Smooth muscle cell (in vitro differentiated cells): Measurements from ENCODE around the gene BRDT. TPM values are rescaled to one million over a fixed set of nuclear protein-coding genes. Genes with fewer than 3 reads are reported as not detected.
"Not testable (repeated sequence)": the region's sequence is repeated elsewhere in the genome, so short reads cannot be mapped to it uniquely, and the experiment has no call there.

ENCODE experiments used
- DNase-seq: peaks from one replicate; lab custom pipeline; 2025; ENCODE audit not compliant: unreplicated experiment; lab: John Stamatoyannopoulos, UW
- H2AFZ ChIP-seq: fragments of 200-600 bp; sonication (generic); 2 replicates; pipeline ENCODE4 v1.6.0; 2016; ENCODE audit warnings: antibody characterized with exemption, low read depth, mild to moderate bottlenecking
- H3F3A ChIP-seq: fragments of 200-600 bp; sonication (generic); 2 replicates; pipeline ENCODE4 v1.6.0; 2017; ENCODE audit warnings: antibody characterized with exemption, low read depth
- H3K27ac ChIP-seq: fragments of 200-600 bp; sonication (generic); 2 replicates; pipeline ENCODE4 v1.5.1; 2016; ENCODE audit warnings: low read depth, mild to moderate bottlenecking
- H3K27me3 ChIP-seq: fragments of 200-600 bp; sonication (generic); 2 replicates; pipeline ENCODE4 v1.6.1; 2016; ENCODE audit warnings: low read depth, mild to moderate bottlenecking
- H3K36me3 ChIP-seq: fragments of 200-600 bp; sonication (generic); 2 replicates; pipeline ENCODE4 v1.5.1; 2016; ENCODE audit warnings: low read depth
- H3K4me1 ChIP-seq: fragments of 200-600 bp; sonication (generic); 2 replicates; pipeline ENCODE4 v1.5.1; 2016; ENCODE audit warnings: low read depth
- H3K4me2 ChIP-seq: fragments of 200-600 bp; sonication (generic); 2 replicates; pipeline ENCODE4 v1.6.0; 2016; ENCODE audit warnings: mild to moderate bottlenecking
- H3K4me3 ChIP-seq: fragments of 200-600 bp; sonication (generic); 2 replicates; pipeline ENCODE4 v1.5.1; 2016; ENCODE audit warnings: mild to moderate bottlenecking
- H3K79me2 ChIP-seq: fragments of 200-600 bp; sonication (generic); 2 replicates; pipeline ENCODE4 v1.6.0; 2016; ENCODE audit warnings: low read depth, mild to moderate bottlenecking
- H3K9ac ChIP-seq: fragments of 200-600 bp; sonication (generic); 2 replicates; pipeline ENCODE4 v1.6.0; 2016; ENCODE audit warnings: low read depth
- H3K9me3 ChIP-seq: fragments of 200-600 bp; sonication (generic); replicated peaks from 2 replicates; pipeline ENCODE4 v1.5.1; 2016; ENCODE audit warnings: low read depth
- H4K20me1 ChIP-seq: fragments of 200-600 bp; sonication (generic); 2 replicates; pipeline ENCODE4 v1.6.0; 2016; ENCODE audit warnings: low read depth
- CTCF ChIP-seq: fragments of 200-600 bp; sonication (generic); IDR thresholded peaks from 2 replicates; pipeline ENCODE4 v1.5.1; 2017; ENCODE audit warnings: borderline replicate concordance, mild to moderate bottlenecking, antibody characterized with exemption; ENCODE audit not compliant: insufficient read depth, poor library complexity, severe bottlenecking
- WGBS: methylation state at CpG from one replicate; pipeline ENCODE4 v1.1.7; 2016; ENCODE audit warnings: low lambda C conversion rate; 5-methylcytosine and 5-hydroxymethylcytosine counted together
- polyA plus RNA-seq: library from polyadenylated mRNA; unstranded; fragments of >200 nt; fragmentation: Nextera tagmentation; extraction: Ambion mirVana; gene quantifications from 2 replicates; pipeline ENCODE4 v1.2.1, GENCODE V29; 2016
- total RNA-seq: library from RNA; depleted of rRNA; stranded (reverse); fragments of >200 nt; gene quantifications from 2 replicates; pipeline ENCODE4 v1.2.3, GENCODE V29; 2014

Gene BRDT
- total and polyA plus RNA-seq, 2 experiments from 2014 or later, result not detected

DNA sequence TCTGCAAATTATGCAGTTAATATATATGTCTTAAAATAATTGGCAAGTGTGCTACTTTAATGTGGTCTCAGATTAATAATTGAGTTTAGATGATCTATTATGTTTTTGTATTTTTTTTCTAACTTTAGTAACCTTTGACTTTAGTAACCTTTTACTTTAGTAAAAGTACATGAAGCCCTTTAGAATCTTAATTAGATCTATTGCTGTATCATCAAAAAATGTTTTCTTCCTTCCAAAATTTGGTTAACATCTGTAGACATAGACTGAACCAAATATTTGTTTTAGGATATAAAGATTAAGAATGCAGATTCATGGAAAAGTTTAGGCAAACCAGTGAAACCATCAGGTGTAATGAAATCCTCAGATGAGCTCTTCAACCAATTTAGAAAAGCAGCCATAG lies 54.9 kb downstream of the BRDT start:
- H3K9me3 ChIP-seq, result no peaks in the 10 kb centered on the region
- H3K4me3 ChIP-seq, result no peak overlapping the region
- no peaks in the 10 kb centered on the region for H3K27me3 ChIP-seq
- H3K27ac ChIP-seq, result no peak overlapping the region
- no peaks in the 10 kb centered on the region for H3F3A ChIP-seq
- H3K36me3 ChIP-seq, result no peaks in the 10 kb centered on the region
- TF ChIP-seq CTCF, result no peak
- H3K4me1 ChIP-seq, result no peaks in the 10 kb centered on the region
- H2AFZ ChIP-seq, result no peak overlapping the region
- no peak for DNase-seq
- no peaks in the 10 kb centered on the region for H4K20me1 ChIP-seq
- no peak overlapping the region for H3K9ac ChIP-seq
- H3K4me2 ChIP-seq, result no peak overlapping the region
- H3K79me2 ChIP-seq, result no peaks in the 10 kb centered on the region

- Histone ChIP-seq H3K36me3 (no peaks in the 10 kb centered on the region), H3K4me1 (no peaks in the 10 kb centered on the region), H3K79me2 (no peaks in the 10 kb centered on the region), H2AFZ (no peak overlapping the region), H3K4me2 (no peak overlapping the region), H3K9ac (no peak overlapping the region), H3K9me3 (no peaks in the 10 kb centered on the region), H4K20me1 (no peaks in the 10 kb centered on the region), H3K4me3 (no peak overlapping the region), H3K27ac (no peak overlapping the region), H3F3A (no peaks in the 10 kb centered on the region), H3K27me3 (peaks cover 4% of the 10 kb centered on the region)
- DNase-seq, result no peak
- TF ChIP-seq CTCF, result no peak
These were observed 64.7 kb downstream of the BRDT start for GRCh38 chr1:92013923-92014322.

DNA sequence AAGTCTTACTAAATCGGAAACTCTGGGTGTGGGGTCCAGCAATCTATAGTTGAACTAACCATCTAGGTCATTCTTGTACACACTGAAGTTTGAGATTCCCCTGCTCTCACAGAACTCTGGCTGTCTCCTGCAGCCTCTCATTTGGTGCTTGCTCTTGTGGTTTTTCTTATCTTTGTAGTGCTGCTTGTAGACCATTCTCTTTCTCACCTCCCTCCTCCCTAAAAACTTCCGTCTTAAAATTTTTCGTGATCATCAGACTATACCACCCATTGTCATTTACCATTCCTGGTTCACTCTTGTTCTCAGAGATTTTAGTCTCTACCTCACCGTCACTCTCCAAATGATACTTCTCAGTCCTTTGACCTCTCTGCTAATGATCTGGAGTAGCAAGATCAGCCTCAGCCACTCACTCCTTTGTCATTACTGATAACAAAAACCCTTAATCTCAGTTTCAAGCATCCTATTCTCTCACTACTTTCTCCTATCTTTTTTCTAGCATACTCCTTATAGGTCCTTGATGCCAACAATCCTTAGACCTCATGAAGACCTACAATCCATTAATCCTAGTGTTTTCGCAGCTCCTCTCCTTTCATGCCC lies 67.6 kb downstream of the BRDT start:
- Histone ChIP-seq H4K20me1 (no peaks in the 10 kb centered on the region), H3K9me3 (no peaks in the 10 kb centered on the region), H3K79me2 (no peaks in the 10 kb centered on the region), H3K27ac (no peak overlapping the region), H3K36me3 (no peaks in the 10 kb centered on the region), H3F3A (no peaks in the 10 kb centered on the region), H2AFZ (no peak overlapping the region), H3K4me2 (no peak overlapping the region), H3K9ac (no peak overlapping the region), H3K27me3 (peaks cover 4% of the 10 kb centered on the region), H3K4me1 (no peaks in the 10 kb centered on the region), H3K4me3 (no peak overlapping the region)
- DNase-seq, result no peak
- no peak for TF ChIP-seq CTCF
- WGBS, result 83% methylated on average over 5 of the region's 5 CpGs

GRCh38 chr1:92017656-92018055 lies 68.5 kb downstream of the BRDT start:
- Histone ChIP-seq H3F3A (no peaks in the 10 kb centered on the region), H3K4me3 (no peak overlapping the region), H3K27ac (no peak overlapping the region), H3K36me3 (no peaks in the 10 kb centered on the region), H3K27me3 (peaks cover 4% of the 10 kb centered on the region), H4K20me1 (no peaks in the 10 kb centered on the region), H3K4me1 (no peaks in the 10 kb centered on the region), H3K79me2 (no peaks in the 10 kb centered on the region), H3K9me3 (peaks cover 6% of the 10 kb centered on the region), H3K4me2 (no peak overlapping the region), H2AFZ (no peak overlapping the region), H3K9ac (no peak overlapping the region)
- WGBS, result 92% methylated on average over 2 of the region's 2 CpGs
- no peak for DNase-seq
- no peak for TF ChIP-seq CTCF

DNA sequence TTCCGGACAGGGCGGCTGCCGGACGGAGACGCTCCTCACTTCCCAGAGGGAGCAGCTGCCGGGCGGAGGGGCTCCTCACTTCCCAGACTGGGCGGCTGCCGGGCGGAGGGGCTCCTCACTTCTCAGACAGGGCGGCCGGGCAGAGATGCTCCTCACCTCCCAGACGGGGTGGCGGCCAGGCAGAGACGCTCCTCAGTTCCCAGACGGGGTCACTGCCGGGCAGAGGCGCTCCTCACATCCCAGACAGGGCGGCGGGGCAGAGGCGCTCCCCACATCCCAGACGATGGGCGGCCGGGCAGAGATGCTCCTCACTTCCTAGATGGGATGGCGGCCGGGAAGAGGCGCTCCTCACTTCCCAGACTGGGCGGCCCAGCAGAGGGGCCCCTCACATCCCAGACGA lies 76.8 kb downstream of the BRDT start:
- H3K27me3 ChIP-seq, result peaks cover 11% of the 10 kb centered on the region
- not testable (repeated sequence) for H3K4me3 ChIP-seq, H3K9ac ChIP-seq, DNase-seq, H3K27ac ChIP-seq, H3K4me1 ChIP-seq, H2AFZ ChIP-seq, H3K79me2 ChIP-seq, H3K36me3 ChIP-seq, H4K20me1 ChIP-seq, H3K9me3 ChIP-seq, H3F3A ChIP-seq, H3K4me2 ChIP-seq
- WGBS, result 98% methylated on average over 29 of the region's 29 CpGs
